Stimulated activated CD4-positive, alpha-beta T cell treated with anti-CD3 and anti-CD28 coated beads, Interleukin-4, amount 100 ng/mL, for 4 hours (primary cell): ENCODE results near the gene FXYD2.
"Not testable (repeated sequence)": the region's sequence is repeated elsewhere in the genome, so short reads cannot be mapped to it uniquely, and the experiment has no call there.

Experiments used
- DNase-seq, 2 experiments: peaks; one replicate each; pipeline ENCODE4 v3.0.0-alpha.2; 2020

FXYD2 gene

GRCh38 chr11:117819096-117820040, 5.2 kb downstream of the FXYD2 start:
- no peak for DNase-seq

- DNase-seq: peak; percentile 34 to 64
Observed at GRCh38 chr11:117818041-117818873, 6.3 kb downstream of the FXYD2 start.

- DNase-seq: peak; percentile 85 to 87
Observed at GRCh38 chr11:117817368-117818040, 7.0 kb downstream of the FXYD2 start.

GRCh38 chr11:117816846-117817367, 7.6 kb downstream of the FXYD2 start:
- DNase-seq: no peak

GRCh38 chr11:117816151-117816741, 8.3 kb downstream of the FXYD2 start:
- no peak for DNase-seq

GRCh38 chr11:117815262-117815803, 9.2 kb downstream of the FXYD2 start:
- peak; percentile 52 to 75 for DNase-seq

GRCh38 chr11:117814766-117815261, 9.7 kb downstream of the FXYD2 start:
- DNase-seq: peak; percentile 61 to 67

DNA sequence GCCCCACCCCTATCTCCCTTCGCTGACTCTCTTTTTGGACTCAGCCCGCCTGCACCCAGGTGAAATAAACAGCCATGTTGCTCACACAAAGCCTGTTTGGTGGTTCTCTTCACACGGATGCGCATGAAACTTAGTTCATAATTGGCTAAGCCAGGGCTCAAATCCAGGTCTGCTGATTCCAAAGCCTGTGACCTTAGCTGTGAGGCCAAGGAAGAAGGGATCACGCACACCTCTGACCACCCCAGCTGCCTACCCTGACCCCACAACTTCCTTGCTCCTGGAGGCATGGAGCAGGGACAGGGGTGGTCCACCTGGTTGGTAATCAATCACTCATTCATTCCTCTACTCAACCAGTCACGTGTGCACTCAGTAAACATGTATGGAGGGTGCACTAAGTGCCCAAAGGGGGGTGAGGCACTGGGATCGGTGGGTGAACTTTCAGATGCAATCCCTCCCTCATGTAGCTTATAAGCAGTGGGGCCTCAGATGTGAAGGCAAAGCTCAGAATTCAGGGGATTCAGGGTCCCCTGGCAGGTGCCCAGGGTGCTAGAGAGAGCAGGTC, 10.3 kb downstream of the FXYD2 start:
- DNase-seq: no peak

DNA sequence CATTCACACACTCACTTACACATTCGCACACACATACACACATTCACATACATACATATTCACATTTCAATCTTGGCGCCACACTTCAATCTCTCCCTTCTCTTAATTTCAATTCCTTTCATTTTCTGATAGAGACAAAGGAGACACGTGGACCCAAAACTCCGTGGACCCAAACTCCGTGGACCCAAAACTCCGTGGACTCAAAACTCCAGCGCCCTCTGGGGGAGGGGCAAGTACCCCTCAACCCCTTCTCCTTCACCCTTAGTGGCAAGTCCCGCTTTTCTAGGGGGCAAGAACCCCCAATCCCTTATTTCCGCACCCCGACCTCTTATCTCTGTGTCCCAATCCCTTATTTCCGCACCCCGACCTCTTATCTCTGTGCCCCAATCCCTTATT, 14.5 kb downstream of the FXYD2 start:
- DNase-seq: not testable (repeated sequence)

DNA sequence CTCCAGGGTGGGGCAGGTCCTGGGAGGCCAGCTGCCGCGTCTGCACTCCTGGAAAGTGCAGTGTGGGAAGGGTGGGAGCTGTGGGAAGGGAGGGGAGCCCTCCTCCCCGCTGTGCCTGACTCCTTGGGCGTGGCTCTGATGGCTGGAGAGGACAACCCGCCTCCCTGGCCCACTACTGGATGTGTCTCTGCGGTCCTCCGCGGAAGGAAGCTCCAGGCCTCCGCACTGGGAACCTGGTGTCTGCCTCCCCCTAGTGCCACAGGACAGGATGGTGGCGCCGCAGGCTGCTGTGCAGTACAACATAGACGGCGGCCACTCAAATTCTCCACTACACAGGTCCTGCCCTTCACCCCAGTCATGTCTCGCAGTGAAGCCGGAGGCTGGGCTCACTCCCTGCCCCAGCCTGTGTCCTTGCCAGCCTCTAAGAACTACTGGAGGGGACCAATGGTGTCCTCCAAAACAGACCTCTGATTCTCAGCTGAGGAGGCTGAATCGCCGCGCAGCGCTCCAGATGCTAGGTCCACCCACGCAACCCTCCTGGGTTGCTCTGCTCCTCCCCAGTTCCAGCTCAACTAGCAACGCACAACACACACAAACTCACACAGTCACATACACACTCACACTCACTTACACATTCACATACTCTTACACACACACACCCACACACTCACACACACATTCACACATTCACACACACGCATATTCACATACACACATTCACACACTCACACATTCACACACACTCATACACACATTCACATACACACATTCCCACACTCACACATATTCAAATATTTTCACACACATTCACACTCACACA, 15.1 kb downstream of the FXYD2 start:
- peak in 1 of 2 experiments; percentile 33 for DNase-seq

- DNase-seq: no peak
Observed at GRCh38 chr11:117808784-117809183, 15.8 kb downstream of the FXYD2 start.

DNA sequence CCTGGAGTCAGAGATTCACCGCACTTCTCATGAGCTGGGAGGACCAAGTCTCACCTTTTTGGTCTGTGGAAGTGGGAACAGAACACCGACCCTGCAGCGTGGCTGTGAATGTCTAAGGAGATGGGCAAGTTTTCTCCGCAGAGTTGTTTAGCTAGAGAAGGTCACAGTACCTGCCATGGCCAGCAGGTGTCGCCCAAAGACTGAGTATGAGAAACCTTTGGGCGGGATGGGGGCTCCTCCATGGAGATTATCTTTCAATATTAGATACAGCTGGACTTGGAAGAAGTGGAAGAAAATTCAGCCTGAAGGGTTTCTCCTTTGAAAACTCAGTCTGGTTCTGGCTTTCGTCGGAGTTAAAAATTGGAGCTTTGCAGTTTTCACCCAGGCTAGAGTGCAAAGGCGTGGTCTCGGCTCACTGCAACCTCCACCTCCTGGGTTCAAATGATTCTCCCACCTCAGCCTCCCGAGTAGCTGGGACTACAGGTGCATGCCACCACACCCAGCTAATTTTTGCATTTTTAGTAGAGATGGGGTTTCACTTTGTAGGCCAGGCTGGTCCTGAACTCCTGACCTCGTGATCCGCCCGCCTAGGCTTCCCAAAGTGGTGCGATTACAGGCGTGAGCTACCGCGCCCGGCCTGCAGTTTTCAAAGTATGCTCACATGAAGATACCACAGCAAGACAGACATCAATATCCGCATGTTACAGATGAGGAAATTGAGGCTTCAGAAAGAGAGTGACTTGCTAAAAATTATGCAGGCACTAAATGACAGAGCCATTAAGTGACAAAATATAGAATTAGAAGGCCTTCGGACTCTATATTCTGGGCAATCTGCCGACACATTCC, 16.8 kb downstream of the FXYD2 start:
- DNase-seq: peak; percentile 65 to 79

- DNase-seq: no peak
Observed at GRCh38 chr11:117806846-117807245, 17.7 kb downstream of the FXYD2 start.

- DNase-seq: no peak
Observed at GRCh38 chr11:117805045-117805444, 19.5 kb downstream of the FXYD2 start.

- no peak for DNase-seq
Observed at GRCh38 chr11:117803896-117804295, 20.6 kb downstream of the FXYD2 start.

GRCh38 chr11:117799634-117800033, 24.9 kb downstream of the FXYD2 start:
- no peak for DNase-seq

DNA sequence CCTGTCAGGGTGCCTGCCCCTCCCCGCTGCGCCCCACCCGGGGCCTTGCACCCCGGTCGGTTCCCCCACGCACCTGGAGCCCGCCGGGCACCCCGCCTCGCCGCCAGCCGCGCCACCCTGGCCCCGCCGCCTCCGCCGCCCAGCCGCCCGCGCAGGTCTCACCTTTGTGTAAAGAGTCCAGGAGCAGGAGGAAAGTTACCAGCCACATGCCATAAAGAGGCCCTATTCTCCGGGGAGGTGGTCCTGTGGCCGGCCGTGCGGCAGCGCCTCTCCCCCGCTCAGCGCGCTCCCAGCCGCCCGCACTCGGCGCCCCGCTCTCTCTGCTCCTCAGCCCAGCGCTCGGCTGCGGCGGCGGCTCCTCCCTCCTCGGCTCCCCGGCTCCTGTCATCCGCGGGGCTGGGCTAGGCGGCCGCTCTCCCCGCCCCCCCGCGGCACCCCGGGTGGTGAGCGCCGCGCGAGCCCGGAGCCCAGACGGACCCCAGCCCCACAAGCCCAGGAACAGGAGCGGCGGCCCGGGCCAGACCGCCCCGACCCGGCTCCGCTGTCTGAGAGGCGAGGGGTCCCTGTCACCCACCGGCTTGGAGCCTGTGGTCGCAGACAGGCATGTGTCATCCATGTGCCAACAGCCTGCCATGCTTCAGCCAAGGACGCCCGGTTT, 27.5 kb downstream of the FXYD2 start, which contains the start of gene DSCAML1:
Gene DSCAML1, minus strand, starts transcription at position 345 of the 658 bp plus-strand sequence. Its CDS starts 137 bp downstream, at position 208.
- peak; percentile 30 to 55 for DNase-seq

DNA sequence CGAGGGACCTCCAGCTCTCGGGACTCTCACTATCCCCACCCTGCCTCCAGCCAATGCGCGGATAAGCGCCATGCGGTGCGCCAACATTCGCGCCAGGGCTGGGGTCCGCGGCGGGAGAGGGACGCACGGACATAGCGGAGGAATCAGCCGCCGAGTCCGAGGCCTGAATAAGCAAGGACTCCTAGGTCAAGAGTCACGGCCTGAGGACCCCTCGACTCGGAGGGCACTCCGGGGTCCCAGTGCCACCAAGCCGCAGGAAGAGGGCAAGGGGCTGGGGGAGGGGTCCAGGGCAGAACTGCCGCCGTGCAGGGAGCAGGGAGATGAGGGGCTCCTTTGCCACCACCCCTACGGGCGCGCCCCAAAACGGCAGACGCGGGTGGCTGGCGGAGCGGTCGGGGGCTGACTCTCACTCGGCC, 28.1 kb downstream of the FXYD2 start:
- no peak for DNase-seq
